ENCODE data around the gene PAQR5. TPM values are rescaled to one million over a fixed set of nuclear protein-coding genes. Genes with fewer than 3 reads are reported as not detected.
A peak's percentile ranks its signal among the peaks of the same experiment; 100 is the strongest.

Gene PAQR5
- total and polyA plus RNA-seq, 9 of the 15 experiments (the other 6 are each of a cell fraction or from before 2014, with no cell fraction given) = 0.04 to 0.08 TPM; not detected in 7

DNA sequence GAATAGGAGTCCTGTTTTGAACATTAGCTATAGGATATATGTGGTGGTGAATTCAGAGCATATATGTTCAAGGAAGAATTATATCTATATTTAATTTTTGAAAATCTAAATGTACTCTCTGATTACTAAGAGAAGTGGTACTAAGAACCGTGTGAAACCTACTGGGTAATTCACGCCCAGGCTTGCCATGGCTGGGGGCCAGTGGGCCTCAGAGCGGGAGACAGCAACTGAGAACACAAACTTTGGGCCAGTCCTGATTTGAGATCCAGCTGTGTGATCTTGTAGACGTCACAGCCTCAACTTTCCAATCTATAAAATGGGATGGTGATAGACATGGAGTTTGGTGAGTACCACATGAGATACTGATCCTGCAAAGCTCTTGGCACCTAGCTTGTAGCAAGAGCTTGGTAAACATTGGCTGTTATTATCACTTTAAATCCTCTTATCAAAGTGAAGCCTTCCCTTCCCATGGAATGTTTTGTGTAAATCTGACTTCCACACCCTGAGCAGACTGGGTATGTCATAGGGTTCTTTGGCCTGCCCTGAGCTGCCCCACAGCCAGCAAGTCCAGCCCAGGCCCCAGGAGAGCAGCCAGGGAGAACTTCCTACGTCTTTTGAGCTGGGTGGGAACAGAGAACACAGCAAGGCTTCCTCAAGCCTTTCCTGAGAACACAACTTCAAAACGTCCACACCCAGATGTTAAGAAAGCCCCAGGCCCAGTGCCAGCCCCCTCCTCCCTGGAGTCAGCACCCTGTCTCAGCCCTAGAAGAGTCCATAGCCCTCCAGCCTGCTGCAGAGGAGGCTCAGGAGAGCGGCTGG, 8.2 kb upstream of the PAQR5 start:
- no peaks in the 10 kb centered on the region for H3K36me3 ChIP-seq (ENCODE audit: control insufficient read depth, insufficient read depth, low read length)
- POLR2A ChIA-PET = interaction anchor here (1.1 kb wide), 1 partner anchor 9 kb away, joined by 4 read pairs; no protein-coding TSS in a partner anchor
- no peak overlapping the region for H2AFZ ChIP-seq (ENCODE audit: low read depth, low read length)
- H3K4me2 ChIP-seq (ENCODE audit: insufficient read depth, low read length) = no peak overlapping the region
- CTCF ChIA-PET (ENCODE audit: low intra/inter-chr PET ratio) = no interaction called here
- no peak for ATAC-seq
- WGBS (ENCODE audit: insufficient coverage, low coverage, missing lambda C conversion rate) = 2% methylated on average over 7 of the region's 7 CpGs
- no peaks in the 10 kb centered on the region; the same call in 1 of the 2 replicates for H4K20me1 ChIP-seq (replicated peaks; ENCODE audit: control insufficient read depth, insufficient read depth, low read length)
- H3K27ac ChIP-seq (ENCODE audit: extremely low read depth, low read depth, low read length) = no peak overlapping the region
- intact Hi-C loops (cut with micrococcal nuclease) (no loop called here), in situ Hi-C loops (cut with MboI) (no loop called here)
- BruUV-seq (replicated peaks) = no TSS peak
- H3K9me3 ChIP-seq (replicated peaks; ENCODE audit: control insufficient read depth, insufficient read depth, low read depth, low read length) = no peaks in the 10 kb centered on the region
- DNase-seq (ENCODE audit: extremely low read depth in 1 of 4, low spot score in 3 of 4) = no peak
- no peak for FAIRE-seq
- no peak overlapping the region for H3K4me3 ChIP-seq
- H3K9me1 ChIP-seq (ENCODE audit: control insufficient read depth, insufficient read depth, low read length) = no peaks in the 10 kb centered on the region
- no peaks in the 10 kb centered on the region for H3K79me2 ChIP-seq (ENCODE audit: control insufficient read depth, insufficient read depth, low read length)
- H3K9ac ChIP-seq (ENCODE audit: insufficient read depth in 1 of 2, low read depth in 2 of 2, low read length in 2 of 2) = no peak overlapping the region
- H3K4me1 ChIP-seq (replicated peaks in 1 of 2; ENCODE audit: control insufficient read depth in 2 of 2, insufficient read depth in 2 of 2, low read length in 2 of 2) = no peaks in the 10 kb centered on the region
- H3K27me3 ChIP-seq (ENCODE audit: control insufficient read depth in 2 of 2, insufficient read depth in 2 of 2, low read length in 2 of 2) = peaks cover 15 to 64% of the 10 kb centered on the region in 2 experiments
- TF ChIP-seq MGA (IDR thresholded peaks at IDR 0.05) = no peak
- TF ChIP-seq RBM25 (IDR thresholded peaks at IDR 0.05; ENCODE audit: low read depth, low read length, severe bottlenecking) = peak; percentile 69
- TF ChIP-seq ZKSCAN8 (CRISPR knock-in tag; IDR thresholded peaks at IDR 0.05) = no peak
- TF ChIP-seq, protein P1, sequence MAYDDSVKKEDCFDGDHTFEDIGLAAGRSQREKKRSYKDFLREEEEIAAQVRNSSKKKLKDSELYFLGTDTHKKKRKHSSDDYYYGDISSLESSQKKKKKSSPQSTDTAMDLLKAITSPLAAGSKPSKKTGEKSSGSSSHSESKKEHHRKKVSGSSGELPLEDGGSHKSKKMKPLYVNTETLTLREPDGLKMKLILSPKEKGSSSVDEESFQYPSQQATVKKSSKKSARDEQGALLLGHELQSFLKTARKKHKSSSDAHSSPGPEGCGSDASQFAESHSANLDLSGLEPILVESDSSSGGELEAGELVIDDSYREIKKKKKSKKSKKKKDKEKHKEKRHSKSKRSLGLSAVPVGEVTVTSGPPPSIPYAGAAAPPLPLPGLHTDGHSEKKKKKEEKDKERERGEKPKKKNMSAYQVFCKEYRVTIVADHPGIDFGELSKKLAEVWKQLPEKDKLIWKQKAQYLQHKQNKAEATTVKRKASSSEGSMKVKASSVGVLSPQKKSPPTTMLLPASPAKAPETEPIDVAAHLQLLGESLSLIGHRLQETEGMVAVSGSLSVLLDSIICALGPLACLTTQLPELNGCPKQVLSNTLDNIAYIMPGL (CRISPR knock-in tag; IDR thresholded peaks at IDR 0.05) = no peak
- TF ChIP-seq, protein P2, sequence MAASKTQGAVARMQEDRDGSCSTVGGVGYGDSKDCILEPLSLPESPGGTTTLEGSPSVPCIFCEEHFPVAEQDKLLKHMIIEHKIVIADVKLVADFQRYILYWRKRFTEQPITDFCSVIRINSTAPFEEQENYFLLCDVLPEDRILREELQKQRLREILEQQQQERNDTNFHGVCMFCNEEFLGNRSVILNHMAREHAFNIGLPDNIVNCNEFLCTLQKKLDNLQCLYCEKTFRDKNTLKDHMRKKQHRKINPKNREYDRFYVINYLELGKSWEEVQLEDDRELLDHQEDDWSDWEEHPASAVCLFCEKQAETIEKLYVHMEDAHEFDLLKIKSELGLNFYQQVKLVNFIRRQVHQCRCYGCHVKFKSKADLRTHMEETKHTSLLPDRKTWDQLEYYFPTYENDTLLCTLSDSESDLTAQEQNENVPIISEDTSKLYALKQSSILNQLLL (CRISPR knock-in tag; IDR thresholded peaks at IDR 0.05; ENCODE audit: borderline replicate concordance) = no peak
- TF ChIP-seq SREBF2 (CRISPR knock-in tag; IDR thresholded peaks at IDR 0.05) = no peak
